ENCODE results near the gene SNX27.
"Not testable (repeated sequence)": the region's sequence is repeated elsewhere in the genome, so short reads cannot be mapped to it uniquely, and the experiment has no call there.

SNX27 gene

GRCh38 chr1:151602550-151602949, 9.3 kb upstream of the SNX27 start:
- DNase-seq (ENCODE audit: low read depth in 2 of 3, low spot score in 1 of 3) = not testable (repeated sequence)

GRCh38 chr1:151604291-151604690, 7.6 kb upstream of the SNX27 start:
- no peak for DNase-seq (ENCODE audit: low read depth in 2 of 3, low spot score in 1 of 3)

GRCh38 chr1:151606384-151606783, 5.5 kb upstream of the SNX27 start:
- DNase-seq (ENCODE audit: low read depth in 2 of 3, low spot score in 1 of 3) = no peak

GRCh38 chr1:151606857-151607256, 5.0 kb upstream of the SNX27 start:
- no peak for DNase-seq (ENCODE audit: low read depth in 2 of 3, low spot score in 1 of 3)

- DNase-seq (ENCODE audit: low read depth in 2 of 3, low spot score in 1 of 3) = no peak
These were observed 1.7 kb upstream of the SNX27 start for GRCh38 chr1:151610142-151610541.

- DNase-seq (ENCODE audit: low read depth in 2 of 3, low spot score in 1 of 3) = no peak
These were observed 511 bp upstream of the SNX27 start for GRCh38 chr1:151611288-151611790.

- peak in 2 of 3 donors; percentile 4 to 9 for DNase-seq (ENCODE audit: low read depth in 2 of 3, low spot score in 1 of 3)
These were observed 841 bp downstream of the SNX27 start for GRCh38 chr1:151612501-151613281.

- no peak for DNase-seq (ENCODE audit: low read depth in 2 of 3, low spot score in 1 of 3)
These were observed 1.5 kb downstream of the SNX27 start for GRCh38 chr1:151613282-151613780.

GRCh38 chr1:151615711-151616504, 4.1 kb downstream of the SNX27 start:
- DNase-seq (ENCODE audit: low read depth in 2 of 3, low spot score in 1 of 3) = no peak

- DNase-seq (ENCODE audit: low read depth in 2 of 3, low spot score in 1 of 3) = no peak
These were observed 4.6 kb downstream of the SNX27 start for GRCh38 chr1:151616505-151616849.

GRCh38 chr1:151618003-151618402, 6.2 kb downstream of the SNX27 start:
- no peak for DNase-seq (ENCODE audit: low read depth in 2 of 3, low spot score in 1 of 3)

GRCh38 chr1:151618470-151618869, 6.6 kb downstream of the SNX27 start:
- DNase-seq (ENCODE audit: low read depth in 2 of 3, low spot score in 1 of 3) = no peak

- not testable (repeated sequence) for DNase-seq (ENCODE audit: low read depth in 2 of 3, low spot score in 1 of 3)
These were observed 7.1 kb downstream of the SNX27 start for GRCh38 chr1:151618996-151619395.

- no peak for DNase-seq (ENCODE audit: low read depth in 2 of 3, low spot score in 1 of 3)
These were observed 7.7 kb downstream of the SNX27 start for GRCh38 chr1:151619489-151620093.

- no peak for DNase-seq (ENCODE audit: low read depth in 2 of 3, low spot score in 1 of 3)
These were observed 8.4 kb downstream of the SNX27 start for GRCh38 chr1:151620286-151620685.

- no peak for DNase-seq (ENCODE audit: low read depth in 2 of 3, low spot score in 1 of 3)
These were observed 9.5 kb downstream of the SNX27 start for GRCh38 chr1:151621351-151621750.

- DNase-seq (ENCODE audit: low read depth in 2 of 3, low spot score in 1 of 3) = no peak
These were observed 12.9 kb downstream of the SNX27 start for GRCh38 chr1:151624783-151625182.

GRCh38 chr1:151626740-151627334, 15.0 kb downstream of the SNX27 start:
- DNase-seq (ENCODE audit: low read depth in 2 of 3, low spot score in 1 of 3) = no peak

GRCh38 chr1:151629278-151629677, 17.4 kb downstream of the SNX27 start:
- DNase-seq (ENCODE audit: low read depth in 2 of 3, low spot score in 1 of 3) = no peak

GRCh38 chr1:151635479-151636072, 23.7 kb downstream of the SNX27 start:
- no peak for DNase-seq (ENCODE audit: low read depth in 2 of 3, low spot score in 1 of 3)

All from stimulated activated CD4-positive, alpha-beta T cell treated with anti-CD3 and anti-CD28 coated beads, Interleukin-12 subunit alpha, Interleukin-12 subunit beta, amount 100 ng/mL, for 48 hours (primary cell).